ENCODE measurements around the gene PPP2R2C.

GRCh38 chr4:6390356-6390755 is 82.1 kb downstream of the PPP2R2C start:
- TF ChIP-seq CTCF (conservative IDR thresholded peaks at IDR 0.05 in 1 of 2, IDR thresholded peaks at IDR 0.05 in 1 of 2; ENCODE audit: extremely low read depth in 1 of 2, insufficient read depth in 1 of 2, low read depth in 1 of 2, low read length in 2 of 2) (no peak), EZH2 (IDR thresholded peaks at IDR 0.05; ENCODE audit: borderline replicate concordance, low read length) (no peak)

Data from mammary epithelial cell (primary cell).